ENCODE results near the gene LRRC23.
A peak's percentile ranks its signal among the peaks of the same experiment; 100 is the strongest.

LRRC23 gene

GRCh38 chr12:6904280-6905276 lies at the start of gene LRRC23:
Gene LRRC23 (plus strand): TSS chr12:6904822. CDS start chr12:6905634, 812 bp downstream.
- ChIA-PET POLR2A (interaction anchor here (0.6 to 2.3 kb wide), 3 partner anchors 13 to 37 kb away, joined by 3 to 9 read pairs (median 4); partner anchors contain the start of genes SPSB2 and TPI1), CTCF (interaction anchor here (0.7 to 5.0 kb wide), 11 partner anchors 13 to 237 kb away, joined by 3 to 35 read pairs (median 5); partner anchors contain the start of genes MLF2 and SPSB2)
- TF ChIP-seq, protein P1, sequence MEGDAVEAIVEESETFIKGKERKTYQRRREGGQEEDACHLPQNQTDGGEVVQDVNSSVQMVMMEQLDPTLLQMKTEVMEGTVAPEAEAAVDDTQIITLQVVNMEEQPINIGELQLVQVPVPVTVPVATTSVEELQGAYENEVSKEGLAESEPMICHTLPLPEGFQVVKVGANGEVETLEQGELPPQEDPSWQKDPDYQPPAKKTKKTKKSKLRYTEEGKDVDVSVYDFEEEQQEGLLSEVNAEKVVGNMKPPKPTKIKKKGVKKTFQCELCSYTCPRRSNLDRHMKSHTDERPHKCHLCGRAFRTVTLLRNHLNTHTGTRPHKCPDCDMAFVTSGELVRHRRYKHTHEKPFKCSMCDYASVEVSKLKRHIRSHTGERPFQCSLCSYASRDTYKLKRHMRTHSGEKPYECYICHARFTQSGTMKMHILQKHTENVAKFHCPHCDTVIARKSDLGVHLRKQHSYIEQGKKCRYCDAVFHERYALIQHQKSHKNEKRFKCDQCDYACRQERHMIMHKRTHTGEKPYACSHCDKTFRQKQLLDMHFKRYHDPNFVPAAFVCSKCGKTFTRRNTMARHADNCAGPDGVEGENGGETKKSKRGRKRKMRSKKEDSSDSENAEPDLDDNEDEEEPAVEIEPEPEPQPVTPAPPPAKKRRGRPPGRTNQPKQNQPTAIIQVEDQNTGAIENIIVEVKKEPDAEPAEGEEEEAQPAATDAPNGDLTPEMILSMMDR (IDR thresholded peaks at IDR 0.05; ENCODE audit: control extremely low read depth, extremely low read depth, low read depth, missing control alignments) = no peak
- DNase-seq (ENCODE audit: extremely low spot score) = peak; percentile 95

DNA sequence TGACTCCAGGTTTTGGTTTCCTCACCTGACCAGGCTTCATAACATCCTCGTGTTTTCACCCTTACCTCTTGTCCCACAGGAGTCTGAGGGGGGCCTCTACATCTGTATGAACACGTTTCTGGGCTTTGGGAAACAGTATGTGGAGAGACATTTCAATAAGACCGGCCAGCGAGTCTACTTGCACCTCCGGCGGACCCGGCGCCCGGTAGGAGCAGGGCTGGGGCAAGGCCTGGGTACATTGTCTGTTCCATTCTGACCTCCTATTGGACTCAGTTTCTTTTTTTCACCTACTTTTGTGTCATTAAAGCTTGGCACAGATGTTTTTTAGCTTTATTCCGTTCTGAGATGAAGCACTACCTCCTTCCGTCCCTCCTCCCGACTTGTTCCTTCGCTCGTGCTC lies 49.3 kb upstream of the LRRC23 start:
- no peak for DNase-seq (ENCODE audit: extremely low spot score)
- POLR2A ChIA-PET = interaction anchor here (1.5 kb wide), 1 partner anchor 12 kb away, joined by 7 read pairs; the partner anchor contains the start of gene TPI1
- TF ChIP-seq, protein P1 (IDR thresholded peaks at IDR 0.05; ENCODE audit: control extremely low read depth, extremely low read depth, low read depth, missing control alignments) = no peak
- CTCF ChIA-PET = interaction anchor here (1.0 to 8.1 kb wide), 6 partner anchors 12 to 318 kb away, joined by 3 to 130 read pairs (median 3); partner anchors contain the start of genes SPSB2 and TPI1

DNA sequence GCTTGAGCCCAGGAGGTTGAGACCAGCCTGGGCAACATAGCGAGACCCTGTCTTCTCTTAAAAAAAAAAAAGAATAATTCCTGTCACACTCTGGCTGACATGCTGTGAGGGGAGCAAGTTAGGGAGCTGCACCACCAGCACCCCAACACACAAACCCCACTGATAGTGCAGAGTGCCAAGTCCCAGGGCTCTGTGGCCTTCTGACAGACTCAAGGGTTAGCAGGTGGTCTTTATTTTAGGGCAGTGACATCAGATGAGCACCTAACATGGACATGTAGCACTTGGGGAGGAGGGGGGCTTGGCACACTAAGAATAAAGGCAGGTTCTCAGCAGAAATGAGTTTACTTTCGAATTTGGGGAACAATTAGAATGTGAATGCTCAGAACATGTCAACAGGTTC lies 45.8 kb upstream of the LRRC23 start:
- ChIA-PET POLR2A (interaction anchor here (1.4 kb wide), 1 partner anchor 8 kb away, joined by 3 read pairs; the partner anchor contains the start of gene TPI1), CTCF (interaction anchor here (1.0 to 3.2 kb wide), 3 partner anchors 10 to 28 kb away, joined by 3 to 12 read pairs (median 3); partner anchors contain the start of gene SPSB2)
- DNase-seq (ENCODE audit: extremely low spot score) = no peak
- TF ChIP-seq, protein P1 (IDR thresholded peaks at IDR 0.05; ENCODE audit: control extremely low read depth, extremely low read depth, low read depth, missing control alignments) = no peak

- ChIA-PET CTCF (interaction anchor here (2.1 to 3.2 kb wide), 3 partner anchors 9 to 12 kb away, joined by 6 to 12 read pairs (median 11); partner anchors contain the start of genes CDCA3 and SPSB2), POLR2A (no interaction called here)
- DNase-seq (ENCODE audit: extremely low spot score) = no peak
- TF ChIP-seq, protein P1 (IDR thresholded peaks at IDR 0.05; ENCODE audit: control extremely low read depth, extremely low read depth, low read depth, missing control alignments) = no peak
Measured at GRCh38 chr12:6860116-6860515, 44.5 kb upstream of the LRRC23 start.

- POLR2A ChIA-PET = interaction anchor here (0.8 kb wide), 1 partner anchor 10 kb away, joined by 6 read pairs; the partner anchor contains the start of genes CDCA3 and USP5
- TF ChIP-seq, protein P1 (IDR thresholded peaks at IDR 0.05; ENCODE audit: control extremely low read depth, extremely low read depth, low read depth, missing control alignments) = no peak
- no peak for DNase-seq (ENCODE audit: extremely low spot score)
- CTCF ChIA-PET = interaction anchor here (2.1 to 3.2 kb wide), 3 partner anchors 8 to 11 kb away, joined by 6 to 12 read pairs (median 11); partner anchors contain the start of genes CDCA3 and SPSB2
Measured at GRCh38 chr12:6860942-6861341, 43.7 kb upstream of the LRRC23 start.

DNA sequence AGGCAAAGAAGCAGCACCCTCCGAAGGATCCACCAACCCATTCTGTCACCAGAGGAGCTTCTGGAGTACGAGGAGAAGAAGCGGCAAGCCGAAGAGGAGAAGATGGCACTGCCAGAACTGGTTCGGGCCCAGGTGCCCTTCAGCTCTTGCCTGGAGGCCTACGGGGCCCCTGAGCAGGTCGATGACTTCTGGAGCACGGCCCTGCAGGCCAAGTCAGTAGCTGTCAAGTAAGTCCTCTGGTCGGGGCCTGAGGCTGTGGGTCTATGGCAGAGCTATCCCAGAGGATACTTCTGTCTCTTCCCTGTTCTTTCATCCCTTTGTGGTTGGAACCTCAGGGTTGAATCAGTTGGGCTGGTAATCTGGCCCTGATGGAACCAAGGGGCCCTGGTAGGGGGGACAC lies 43.2 kb upstream of the LRRC23 start:
- TF ChIP-seq, protein P1 (IDR thresholded peaks at IDR 0.05; ENCODE audit: control extremely low read depth, extremely low read depth, low read depth, missing control alignments) = no peak
- ChIA-PET POLR2A (interaction anchor here (0.8 kb wide), 1 partner anchor 10 kb away, joined by 6 read pairs; the partner anchor contains the start of genes CDCA3 and USP5), CTCF (interaction anchor here (2.1 to 3.2 kb wide), 3 partner anchors 8 to 10 kb away, joined by 6 to 12 read pairs (median 11); partner anchors contain the start of genes CDCA3 and SPSB2)
- DNase-seq (ENCODE audit: extremely low spot score) = no peak
